ENCODE data around the gene HSPB6. TPM values are rescaled to one million over a fixed set of nuclear protein-coding genes. Genes with fewer than 3 reads are reported as not detected.
A peak's percentile ranks its signal among the peaks of the same experiment; 100 is the strongest.

HSPB6 gene
- total and polyA plus RNA-seq, 7 donors: 303 to 1,308 (median 664) TPM

- TF ChIP-seq CTCF (IDR thresholded peaks at IDR 0.05): no peak
- WGBS, 3 donors: 85 to 91% (median 89%) methylated on average over 9 to 10 of the region's 10 CpGs
- H3K27ac ChIP-seq: no peak overlapping the region
- no peaks in the 10 kb centered on the region for H3K27me3 ChIP-seq (ENCODE audit: insufficient read depth in 3 of 3, low read length in 2 of 3)
- DNase-seq: no peak
- peaks cover 0 to 25% of the 10 kb centered on the region in 2 donors for H3K36me3 ChIP-seq (ENCODE audit: insufficient read depth in 1 of 2, low read depth in 1 of 2)
- H3K9me3 ChIP-seq: no peaks in the 10 kb centered on the region
- H3K4me3 ChIP-seq: no peak overlapping the region
- intact Hi-C loops (cut with DNase I): no loop called here
- no peaks in the 10 kb centered on the region for H3K4me1 ChIP-seq
- no peak for ATAC-seq
Measured at GRCh38 chr19:35785339-35785627, 28.5 kb upstream of the HSPB6 start.

GRCh38 chr19:35784503-35785338, 27.9 kb upstream of the HSPB6 start:
- Histone ChIP-seq H3K9me3 (no peaks in the 10 kb centered on the region), H3K36me3 (ENCODE audit: insufficient read depth in 1 of 2, low read depth in 1 of 2) (peaks cover 0 to 29% of the 10 kb centered on the region in 2 donors), H3K4me1 (no peaks in the 10 kb centered on the region), H3K27me3 (ENCODE audit: insufficient read depth in 3 of 3, low read length in 2 of 3) (no peaks in the 10 kb centered on the region), H3K27ac (no peak overlapping the region), H3K4me3 (no peak overlapping the region)
- no peak for TF ChIP-seq CTCF (IDR thresholded peaks at IDR 0.05)
- DNase-seq (no peak), ATAC-seq (no peak)
- WGBS, 3 donors: 80 to 86% (median 81%) methylated on average over 41 to 45 of the region's 45 CpGs
- intact Hi-C loops (cut with DNase I): no loop called here

GRCh38 chr19:35783469-35784434, 26.9 kb upstream of the HSPB6 start:
- Histone ChIP-seq H3K4me3 (no peak overlapping the region), H3K9me3 (no peaks in the 10 kb centered on the region), H3K4me1 (no peaks in the 10 kb centered on the region), H3K36me3 (ENCODE audit: insufficient read depth in 1 of 2, low read depth in 1 of 2) (peaks cover 0 to 37% of the 10 kb centered on the region in 2 donors), H3K27me3 (ENCODE audit: insufficient read depth in 3 of 3, low read length in 2 of 3) (no peaks in the 10 kb centered on the region), H3K27ac (no peak overlapping the region)
- peak in 1 of 4 donors; percentile 19 for ATAC-seq
- intact Hi-C loops (cut with DNase I): no loop called here
- no peak for DNase-seq
- 80 to 83% (median 82%) methylated on average over 24 to 28 of the region's 28 CpGs for WGBS, 3 donors
- TF ChIP-seq CTCF (IDR thresholded peaks at IDR 0.05): no peak

- intact Hi-C loops (cut with DNase I): loop anchor here in 1 of 2 donors (1.0 kb wide), 1 partner anchor 47 kb away; no protein-coding TSS in a partner anchor
- no peak for TF ChIP-seq CTCF (IDR thresholded peaks at IDR 0.05)
Measured at GRCh38 chr19:35782589-35782988, 25.8 kb upstream of the HSPB6 start.

More at GRCh38 chr19:35782589-35782988, 25.8 kb upstream of the HSPB6 start:
- 94 to 98% (median 95%) methylated on average over 12 of the region's 12 CpGs for WGBS, 3 donors
- DNase-seq (no peak), ATAC-seq (no peak)
- no peaks in the 10 kb centered on the region for H3K4me1 ChIP-seq
- H3K4me3 ChIP-seq: no peak overlapping the region
- H3K27me3 ChIP-seq (ENCODE audit: insufficient read depth in 3 of 3, low read length in 2 of 3): no peaks in the 10 kb centered on the region
- no peaks in the 10 kb centered on the region for H3K9me3 ChIP-seq
- peaks cover 0 to 42% of the 10 kb centered on the region in 2 donors for H3K36me3 ChIP-seq (ENCODE audit: insufficient read depth in 1 of 2, low read depth in 1 of 2)
- no peak overlapping the region for H3K27ac ChIP-seq

Measured in psoas muscle (tissue), 8 donors.